Measurements from ENCODE around the gene CAMP. TPM values are rescaled to one million over a fixed set of nuclear protein-coding genes. Genes with fewer than 3 reads are reported as not detected.
"Not testable (repeated sequence)": the region's sequence is repeated elsewhere in the genome, so short reads cannot be mapped to it uniquely, and the experiment has no call there.

CAMP gene
- total RNA-seq, 3 donors from 2014 or later: 2.9 TPM; not detected in 2

GRCh38 chr3:48199117-48199516, 24.2 kb upstream of the CAMP start:
- intact Hi-C loops (cut with DNase I; ENCODE audit: low total_unique reads): no loop called here
- no peak overlapping the region for H3K4me3 ChIP-seq

GRCh38 chr3:48202632-48203031, 20.7 kb upstream of the CAMP start:
- TF ChIP-seq POLR2AphosphoS5 (IDR thresholded peaks at IDR 0.05) (no peak), POLR2A (IDR thresholded peaks at IDR 0.05) (no peak), CTCF (IDR thresholded peaks at IDR 0.05) (no peak)

More at GRCh38 chr3:48199117-48199516, 24.2 kb upstream of the CAMP start:
- H3K4me1 ChIP-seq: no peaks in the 10 kb centered on the region
- no peak for DNase-seq (ENCODE audit: low spot score in 2 of 2)
- H3K27ac ChIP-seq: no peak overlapping the region
- H3K9me3 ChIP-seq: no peaks in the 10 kb centered on the region
- H3K27me3 ChIP-seq: no peaks in the 10 kb centered on the region
- TF ChIP-seq POLR2A (IDR thresholded peaks at IDR 0.05): no peak
- no peak for TF ChIP-seq POLR2AphosphoS5 (IDR thresholded peaks at IDR 0.05)
- no peak for TF ChIP-seq CTCF (IDR thresholded peaks at IDR 0.05)
- no peaks in the 10 kb centered on the region for H3K36me3 ChIP-seq

GRCh38 chr3:48208076-48208475, 15.2 kb upstream of the CAMP start:
- Histone ChIP-seq H3K4me1 (no peaks in the 10 kb centered on the region), H3K27ac (no peak overlapping the region), H3K36me3 (no peaks in the 10 kb centered on the region), H3K27me3 (no peaks in the 10 kb centered on the region), H3K9me3 (no peaks in the 10 kb centered on the region), H3K4me3 (no peak overlapping the region)
- TF ChIP-seq POLR2AphosphoS5 (IDR thresholded peaks at IDR 0.05) (no peak), CTCF (IDR thresholded peaks at IDR 0.05) (no peak), POLR2A (IDR thresholded peaks at IDR 0.05) (no peak)
- DNase-seq (ENCODE audit: low spot score in 2 of 2): no peak
- intact Hi-C loops (cut with DNase I; ENCODE audit: low total_unique reads): no loop called here

More at GRCh38 chr3:48202632-48203031, 20.7 kb upstream of the CAMP start:
- H3K4me3 ChIP-seq: no peak overlapping the region
- H3K36me3 ChIP-seq: no peaks in the 10 kb centered on the region
- H3K27me3 ChIP-seq: no peaks in the 10 kb centered on the region
- intact Hi-C loops (cut with DNase I; ENCODE audit: low total_unique reads): no loop called here
- no peaks in the 10 kb centered on the region for H3K4me1 ChIP-seq
- H3K9me3 ChIP-seq: no peaks in the 10 kb centered on the region
- H3K27ac ChIP-seq: no peak overlapping the region
- no peak for DNase-seq (ENCODE audit: low spot score in 2 of 2)

GRCh38 chr3:48209445-48209844, 13.8 kb upstream of the CAMP start:
- TF ChIP-seq CTCF (IDR thresholded peaks at IDR 0.05) (no peak), POLR2A (IDR thresholded peaks at IDR 0.05) (no peak), POLR2AphosphoS5 (IDR thresholded peaks at IDR 0.05) (no peak)
- H3K4me3 ChIP-seq: no peak overlapping the region
- H3K27ac ChIP-seq: no peak overlapping the region
- H3K4me1 ChIP-seq: no peaks in the 10 kb centered on the region
- intact Hi-C loops (cut with DNase I; ENCODE audit: low total_unique reads): no loop called here
- DNase-seq (ENCODE audit: low spot score in 2 of 2): no peak
- no peaks in the 10 kb centered on the region for H3K9me3 ChIP-seq
- no peaks in the 10 kb centered on the region for H3K27me3 ChIP-seq
- H3K36me3 ChIP-seq: no peaks in the 10 kb centered on the region

- H3K36me3 ChIP-seq; H3K9me3 ChIP-seq; intact Hi-C loops (cut with DNase I; ENCODE audit: low total_unique reads); H3K27ac ChIP-seq; H3K4me1 ChIP-seq; DNase-seq (ENCODE audit: low spot score in 2 of 2); H3K4me3 ChIP-seq; H3K27me3 ChIP-seq: not testable (repeated sequence)
Observed at GRCh38 chr3:48210534-48210933, 12.8 kb upstream of the CAMP start.

GRCh38 chr3:48211776-48212175, 11.5 kb upstream of the CAMP start:
- DNase-seq (ENCODE audit: low spot score in 2 of 2); H3K9me3 ChIP-seq; H3K4me3 ChIP-seq; H3K4me1 ChIP-seq; H3K27me3 ChIP-seq; intact Hi-C loops (cut with DNase I; ENCODE audit: low total_unique reads); H3K36me3 ChIP-seq: not testable (repeated sequence)
- peak overlapping the region in 1 of 2 donors; percentile 3 for H3K27ac ChIP-seq
